HCT116 (cell line): Measurements from ENCODE around the gene NHLH1. TPM values are rescaled to one million over a fixed set of nuclear protein-coding genes. Genes with fewer than 3 reads are reported as not detected.

Experiments
- ATAC-seq: fragments of 200-7000 bp; cut with Tn5 transposase; 2 replicates; pipeline ENCODE4 v1.9.1; 2020; ENCODE audit warnings: mild to moderate bottlenecking, moderate library complexity
- BruUV-seq: library from RNA; stranded (reverse); fragments of 400-500 nt; replicated peaks from 2 replicates; lab custom pipeline; 2021; lab: Mats Ljungman, UMichigan
- CTCF ChIA-PET: fragments of 300-600 bp; sonication (Branson Sonifier 250); formaldehyde crosslinking; loops from one replicate; lab custom pipeline; 2021; ENCODE audit warnings: antibody characterized with exemption; lab: Charles Lee
- POLR2A ChIA-PET: fragments of 300-600, 350-600 bp; sonication (Branson Sonifier 250); formaldehyde crosslinking; loops from one replicate; lab custom pipeline; 2021; ENCODE audit warnings: antibody characterized with exemption; lab: Charles Lee
- RAD21 ChIA-PET, 2 experiments: fragments of 300-600 bp; sonication (Branson Sonifier 250); formaldehyde crosslinking; loops; one replicate each; lab custom pipeline; 2023; ENCODE audit warnings: low total read pairs in 2 of 2; ENCODE audit not compliant: uncharacterized antibody in 2 of 2, unreplicated experiment in 2 of 2, low non-redundant PET in 1 of 2; lab: Charles Lee
- DNase-seq: peaks from one replicate; pipeline ENCODE4 v3.0.0-alpha.2; 2010; ENCODE audit warnings: low read depth, low spot score
- H2AFZ ChIP-seq: fragments of 200-600 bp; shearing (Covaris generic), sonication (generic); 2 replicates; pipeline ENCODE4 v1.6.1; 2017; ENCODE audit warnings: low read depth, mixed run types, mixed read lengths, antibody characterized with exemption, low read length; ENCODE audit not compliant: poor library complexity, severe bottlenecking
- H3K27ac ChIP-seq: 2 replicates; pipeline ENCODE4 v1.5.1; 2012; ENCODE audit warnings: low read depth, low read length
- H3K27me3 ChIP-seq: fragments of 200-600 bp; sonication (generic); 2 replicates; pipeline ENCODE4 v1.6.1; 2016; ENCODE audit warnings: mixed run types, low read length, mixed read lengths; ENCODE audit not compliant: insufficient read depth
- H3K36me3 ChIP-seq, 2 experiments: fragments of 200-500 bp in 1 of 2; fragments of 200-600 bp in 1 of 2; sonication (Bioruptor generic) in 1 of 2; sonication (generic) in 1 of 2; 2 replicates each; pipeline versions ENCODE4 v1.5.1 to v1.6.1; 2014 to 2016; ENCODE audit warnings: low read length in 2 of 2, inconsistent platforms in 1 of 2, mixed read lengths in 1 of 2, mixed run types in 1 of 2; ENCODE audit not compliant: insufficient read depth in 2 of 2, control insufficient read depth in 1 of 2
- H3K4me1 ChIP-seq, 2 experiments: fragments of 200-600 bp in 1 of 2; sonication (generic) in 1 of 2; 2 replicates each; pipeline versions ENCODE4 v1.5.1 to v1.6.1; 2012 to 2017; ENCODE audit warnings: low read length in 2 of 2, inconsistent platforms in 1 of 2, mild to moderate bottlenecking in 1 of 2, mixed read lengths in 1 of 2, mixed run types in 1 of 2, moderate library complexity in 1 of 2; ENCODE audit not compliant: insufficient read depth in 2 of 2, control insufficient read depth in 1 of 2
- H3K4me2 ChIP-seq: fragments of 200-600 bp; sonication (generic); 2 replicates; pipeline ENCODE4 v1.6.1; 2017; ENCODE audit warnings: mixed run types, low read length, mixed read lengths
- H3K4me3 ChIP-seq, 2 experiments: fragments of 200-600 bp in 1 of 2; sonication (generic) in 1 of 2; replicated peaks in 1 of 2; 2 replicates each; pipeline ENCODE4 v1.5.1; 2011 to 2016; ENCODE audit warnings: low read length in 2 of 2, control low read depth in 1 of 2, low read depth in 1 of 2, mild to moderate bottlenecking in 1 of 2, mixed read lengths in 1 of 2, mixed run types in 1 of 2
- H3K79me2 ChIP-seq: fragments of 200-600 bp; sonication (generic); 2 replicates; pipeline ENCODE4 v1.6.1; 2017; ENCODE audit warnings: mild to moderate bottlenecking, mixed run types, low read length, moderate library complexity, mixed read lengths; ENCODE audit not compliant: insufficient read depth
- H3K9ac ChIP-seq: fragments of 200-600 bp; sonication (generic); 2 replicates; pipeline ENCODE4 v1.6.1; 2016; ENCODE audit warnings: low read length, mixed read lengths
- H3K9me2 ChIP-seq: fragments of 200-600 bp; sonication (generic), shearing (Covaris generic); 2 replicates; pipeline ENCODE4 v1.6.1; 2017; ENCODE audit warnings: mixed run types, mild to moderate bottlenecking, moderate library complexity; ENCODE audit not compliant: insufficient read depth
- H3K9me3 ChIP-seq, 2 experiments: fragments of 200-500 bp in 1 of 2; fragments of 200-600 bp in 1 of 2; sonication (Bioruptor generic) in 1 of 2; sonication (generic) in 1 of 2; 2 replicates each; pipeline ENCODE4 v1.6.1; 2014 to 2017; ENCODE audit warnings: low read length in 2 of 2, mixed read lengths in 2 of 2, inconsistent platforms in 1 of 2, low read depth in 1 of 2, mild to moderate bottlenecking in 1 of 2, mixed run types in 1 of 2, moderate library complexity in 1 of 2; ENCODE audit not compliant: control insufficient read depth in 1 of 2, insufficient read depth in 1 of 2
- H4K20me1 ChIP-seq: fragments of 200-600 bp; sonication (generic), shearing (Covaris generic); 2 replicates; pipeline ENCODE4 v1.6.1; 2017; ENCODE audit warnings: mixed run types, mild to moderate bottlenecking, moderate library complexity; ENCODE audit not compliant: insufficient read depth
- CEBPB ChIP-seq: IDR thresholded peaks from 2 replicates; pipeline ENCODE4 v1.6.1; 2012; ENCODE audit warnings: low read depth
- ELF1 ChIP-seq: IDR thresholded peaks from 2 replicates; pipeline ENCODE4 v1.6.1; 2012; ENCODE audit warnings: low read depth, borderline replicate concordance
- FOSL1 ChIP-seq: IDR thresholded peaks from 2 replicates; pipeline ENCODE4 v1.6.1; 2012; ENCODE audit warnings: low read depth
- RAD21 ChIP-seq: IDR thresholded peaks from 2 replicates; pipeline ENCODE4 v1.6.1; 2012; ENCODE audit warnings: low read depth, mild to moderate bottlenecking
- SRF ChIP-seq: IDR thresholded peaks from 2 replicates; pipeline ENCODE4 v1.6.1; 2012; ENCODE audit warnings: low read depth
- ZBTB33 ChIP-seq: IDR thresholded peaks from 2 replicates; pipeline ENCODE4 v1.6.1; 2011; ENCODE audit warnings: mild to moderate bottlenecking, low read length, moderate library complexity; ENCODE audit not compliant: insufficient replicate concordance; ENCODE audit errors: extremely low read depth
- ZNF274 ChIP-seq: fragments of 200-500 bp; sonication (Bioruptor generic); IDR thresholded peaks from 2 replicates; pipeline ENCODE4 v1.6.1; 2014; ENCODE audit warnings: mild to moderate bottlenecking, low read depth, low read length, inconsistent platforms
- intact Hi-C: fragments of 100-400 bp; cut with micrococcal nuclease; formaldehyde crosslinking; loops from 2 replicates; pipeline ENCODE4 v1.10.0; 2022
- total RNA-seq: library from RNA; stranded (reverse); gene quantifications from one replicate; pipeline ENCODE4 v1.2.1, GENCODE V29; 2021; ENCODE audit not compliant: unreplicated experiment
- TF ChIP-seq, protein P1 (sequence below): IDR thresholded peaks from 2 replicates; pipeline ENCODE4 v1.6.1; 2012
- TF ChIP-seq, protein P2 (sequence below): IDR thresholded peaks from 2 replicates; pipeline ENCODE4 v1.6.1; 2012; ENCODE audit warnings: low read depth

NHLH1 gene
- total RNA-seq, 1 experiment from 2014 or later = 0.12 TPM

DNA sequence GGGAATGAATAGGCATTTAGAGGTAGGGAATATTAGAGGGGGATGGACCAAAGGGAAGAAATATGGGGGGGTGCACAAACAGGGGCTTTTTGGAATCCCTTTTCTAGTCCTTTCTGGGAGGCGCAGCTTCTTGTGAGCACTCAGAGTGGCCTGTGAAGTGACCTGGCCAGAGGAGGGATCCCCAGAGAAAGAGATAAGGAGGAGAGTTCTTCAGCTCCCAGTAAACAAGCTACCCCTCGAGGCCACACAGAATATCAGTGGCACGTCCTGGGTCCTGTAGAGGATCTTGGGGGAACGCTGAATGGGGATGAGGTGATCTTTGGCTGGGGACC is 52.9 kb downstream of the NHLH1 start:
- ChIA-PET RAD21 (no interaction called here), POLR2A (no interaction called here), CTCF (interaction anchor here (0.6 kb wide), 1 partner anchor 226 kb away, joined by 3 read pairs; no protein-coding TSS in a partner anchor)
- no peak for ATAC-seq
- Histone ChIP-seq H3K36me3 (no peaks in the 10 kb centered on the region), H3K27me3 (no peaks in the 10 kb centered on the region), H3K79me2 (no peaks in the 10 kb centered on the region), H3K4me1 (no peaks in the 10 kb centered on the region), H3K9me2 (no peaks in the 10 kb centered on the region), H4K20me1 (no peaks in the 10 kb centered on the region), H2AFZ (no peak overlapping the region), H3K9me3 (no peaks in the 10 kb centered on the region), H3K9ac (no peak overlapping the region), H3K4me3 (no peak overlapping the region), H3K27ac (no peak overlapping the region), H3K4me2 (no peak overlapping the region)
- TF ChIP-seq, protein P1, sequence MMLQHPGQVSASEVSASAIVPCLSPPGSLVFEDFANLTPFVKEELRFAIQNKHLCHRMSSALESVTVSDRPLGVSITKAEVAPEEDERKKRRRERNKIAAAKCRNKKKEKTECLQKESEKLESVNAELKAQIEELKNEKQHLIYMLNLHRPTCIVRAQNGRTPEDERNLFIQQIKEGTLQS = no peak
- no peak for TF ChIP-seq ELF1
- no peak for TF ChIP-seq ZBTB33
- TF ChIP-seq RAD21 = no peak
- TF ChIP-seq, protein P2, sequence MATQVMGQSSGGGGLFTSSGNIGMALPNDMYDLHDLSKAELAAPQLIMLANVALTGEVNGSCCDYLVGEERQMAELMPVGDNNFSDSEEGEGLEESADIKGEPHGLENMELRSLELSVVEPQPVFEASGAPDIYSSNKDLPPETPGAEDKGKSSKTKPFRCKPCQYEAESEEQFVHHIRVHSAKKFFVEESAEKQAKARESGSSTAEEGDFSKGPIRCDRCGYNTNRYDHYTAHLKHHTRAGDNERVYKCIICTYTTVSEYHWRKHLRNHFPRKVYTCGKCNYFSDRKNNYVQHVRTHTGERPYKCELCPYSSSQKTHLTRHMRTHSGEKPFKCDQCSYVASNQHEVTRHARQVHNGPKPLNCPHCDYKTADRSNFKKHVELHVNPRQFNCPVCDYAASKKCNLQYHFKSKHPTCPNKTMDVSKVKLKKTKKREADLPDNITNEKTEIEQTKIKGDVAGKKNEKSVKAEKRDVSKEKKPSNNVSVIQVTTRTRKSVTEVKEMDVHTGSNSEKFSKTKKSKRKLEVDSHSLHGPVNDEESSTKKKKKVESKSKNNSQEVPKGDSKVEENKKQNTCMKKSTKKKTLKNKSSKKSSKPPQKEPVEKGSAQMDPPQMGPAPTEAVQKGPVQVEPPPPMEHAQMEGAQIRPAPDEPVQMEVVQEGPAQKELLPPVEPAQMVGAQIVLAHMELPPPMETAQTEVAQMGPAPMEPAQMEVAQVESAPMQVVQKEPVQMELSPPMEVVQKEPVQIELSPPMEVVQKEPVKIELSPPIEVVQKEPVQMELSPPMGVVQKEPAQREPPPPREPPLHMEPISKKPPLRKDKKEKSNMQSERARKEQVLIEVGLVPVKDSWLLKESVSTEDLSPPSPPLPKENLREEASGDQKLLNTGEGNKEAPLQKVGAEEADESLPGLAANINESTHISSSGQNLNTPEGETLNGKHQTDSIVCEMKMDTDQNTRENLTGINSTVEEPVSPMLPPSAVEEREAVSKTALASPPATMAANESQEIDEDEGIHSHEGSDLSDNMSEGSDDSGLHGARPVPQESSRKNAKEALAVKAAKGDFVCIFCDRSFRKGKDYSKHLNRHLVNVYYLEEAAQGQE = no peak
- no peak for TF ChIP-seq SRF
- TF ChIP-seq FOSL1 = no peak
- TF ChIP-seq CEBPB = no peak
- TF ChIP-seq ZNF274 = no peak
- intact Hi-C loops = no loop called here
- BruUV-seq = no TSS peak
- DNase-seq = no peak
